RWPE2 (cell line): ENCODE measurements around the gene UBR4.

Experiments
- ATAC-seq: fragments of 200-7000 bp; cut with Tn5 transposase; 3 replicates; pipeline ENCODE4 v1.9.1; 2021; ENCODE audit warnings: low read depth
- DNase-seq: peaks from one replicate; pipeline ENCODE4 v3.0.0-alpha.2; 2020; ENCODE audit warnings: low spot score
- H3K27ac ChIP-seq: fragments of 450-650 bp; 2 replicates; pipeline ENCODE4 v1.5.1; 2017; ENCODE audit warnings: mild to moderate bottlenecking; ENCODE audit not compliant: poor library complexity, severe bottlenecking
- H3K27me3 ChIP-seq: fragments of 250-450 bp; sonication (Bioruptor Pico); 2 replicates; pipeline ENCODE4 v1.5.1; 2021; ENCODE audit warnings: mild to moderate bottlenecking, moderate library complexity; ENCODE audit not compliant: insufficient read depth, poor library complexity, severe bottlenecking
- H3K36me3 ChIP-seq: fragments of 250-450 bp; sonication (Bioruptor Pico); 2 replicates; pipeline ENCODE4 v1.5.1; 2020; ENCODE audit warnings: low read depth, mild to moderate bottlenecking, moderate library complexity
- H3K4me1 ChIP-seq: fragments of 250-450 bp; sonication (Bioruptor Pico); 2 replicates; pipeline ENCODE4 v1.5.1; 2021; ENCODE audit warnings: mild to moderate bottlenecking, moderate library complexity; ENCODE audit not compliant: insufficient read depth, poor library complexity, severe bottlenecking
- H3K4me3 ChIP-seq: fragments of 250-450 bp; sonication (Bioruptor Pico); 2 replicates; pipeline ENCODE4 v1.5.1; 2021; ENCODE audit warnings: mild to moderate bottlenecking, moderate library complexity; ENCODE audit not compliant: severe bottlenecking
- H3K9me3 ChIP-seq: fragments of 250-450 bp; sonication (Bioruptor Pico); 2 replicates; pipeline ENCODE4 v1.5.1; 2021; ENCODE audit warnings: mild to moderate bottlenecking, moderate library complexity; ENCODE audit not compliant: severe bottlenecking
- TF ChIP-seq, protein P1 (sequence below): fragments of 450-650 bp; IDR thresholded peaks from one replicate; pipeline ENCODE4 v1.5.1; 2017; ENCODE audit warnings: mild to moderate bottlenecking, moderate library complexity; ENCODE audit not compliant: poor library complexity, severe bottlenecking

The UBR4 gene

DNA sequence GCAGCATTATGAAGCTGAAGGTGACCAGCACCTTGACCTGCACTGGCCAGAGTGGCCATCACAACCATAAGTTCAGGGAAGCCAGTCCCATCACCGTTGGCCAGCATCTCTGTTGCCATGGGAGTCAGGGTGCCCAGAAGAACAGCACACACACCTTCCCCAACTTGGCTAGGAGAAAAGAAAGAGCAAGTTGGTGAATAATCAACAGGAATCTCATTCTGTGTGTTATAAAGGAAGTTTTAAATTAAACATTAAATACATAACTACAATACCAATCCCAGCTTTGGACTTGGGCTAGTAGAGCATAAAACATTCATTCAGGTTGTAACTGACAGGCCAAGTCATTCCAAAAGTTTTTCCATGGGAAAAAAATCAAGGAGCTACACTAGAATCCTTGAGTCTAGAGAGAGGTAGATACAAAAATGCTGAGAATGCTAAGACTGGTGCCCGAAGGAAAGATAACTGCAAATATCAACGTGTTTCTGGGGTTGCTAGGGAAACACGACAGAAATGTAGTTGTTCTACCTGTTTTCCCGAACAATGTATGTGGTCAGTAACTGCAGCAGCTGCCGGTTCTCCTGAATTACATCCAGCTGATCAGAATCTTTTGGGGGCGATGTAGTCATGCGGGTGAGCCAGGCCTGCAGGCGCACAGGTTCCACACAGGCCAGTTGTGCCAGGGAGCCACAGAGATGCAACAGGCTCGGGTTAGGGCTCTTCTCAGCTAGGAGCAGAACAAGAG is 45.6 kb downstream of the UBR4 start:
- Histone ChIP-seq H3K36me3 (peaks cover 95% of the 10 kb centered on the region), H3K27me3 (no peaks in the 10 kb centered on the region), H3K4me1 (no peaks in the 10 kb centered on the region), H3K4me3 (no peak overlapping the region), H3K9me3 (no peaks in the 10 kb centered on the region), H3K27ac (no peak overlapping the region)
- TF ChIP-seq, protein P1, sequence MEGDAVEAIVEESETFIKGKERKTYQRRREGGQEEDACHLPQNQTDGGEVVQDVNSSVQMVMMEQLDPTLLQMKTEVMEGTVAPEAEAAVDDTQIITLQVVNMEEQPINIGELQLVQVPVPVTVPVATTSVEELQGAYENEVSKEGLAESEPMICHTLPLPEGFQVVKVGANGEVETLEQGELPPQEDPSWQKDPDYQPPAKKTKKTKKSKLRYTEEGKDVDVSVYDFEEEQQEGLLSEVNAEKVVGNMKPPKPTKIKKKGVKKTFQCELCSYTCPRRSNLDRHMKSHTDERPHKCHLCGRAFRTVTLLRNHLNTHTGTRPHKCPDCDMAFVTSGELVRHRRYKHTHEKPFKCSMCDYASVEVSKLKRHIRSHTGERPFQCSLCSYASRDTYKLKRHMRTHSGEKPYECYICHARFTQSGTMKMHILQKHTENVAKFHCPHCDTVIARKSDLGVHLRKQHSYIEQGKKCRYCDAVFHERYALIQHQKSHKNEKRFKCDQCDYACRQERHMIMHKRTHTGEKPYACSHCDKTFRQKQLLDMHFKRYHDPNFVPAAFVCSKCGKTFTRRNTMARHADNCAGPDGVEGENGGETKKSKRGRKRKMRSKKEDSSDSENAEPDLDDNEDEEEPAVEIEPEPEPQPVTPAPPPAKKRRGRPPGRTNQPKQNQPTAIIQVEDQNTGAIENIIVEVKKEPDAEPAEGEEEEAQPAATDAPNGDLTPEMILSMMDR: no peak
- DNase-seq: no peak
- ATAC-seq: no peak

DNA sequence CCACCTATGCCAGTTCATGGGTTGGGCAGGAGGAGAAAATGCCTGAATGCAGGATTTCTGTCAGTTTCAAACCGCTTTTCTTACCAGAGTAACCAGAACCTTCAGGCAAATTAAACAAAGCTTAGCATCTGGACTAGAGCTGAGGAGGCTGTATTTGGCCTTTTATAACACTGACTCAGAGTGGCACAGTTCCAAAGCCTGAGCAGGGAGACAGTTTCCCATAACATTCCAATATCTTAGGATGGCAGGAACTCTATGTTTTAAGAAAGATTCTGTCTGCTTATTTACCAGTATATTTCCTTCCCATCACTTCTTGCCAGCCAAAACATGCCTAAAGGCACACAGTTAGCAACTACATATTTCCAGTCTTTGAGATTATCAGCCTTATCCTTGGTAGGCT is 46.8 kb downstream of the UBR4 start:
- TF ChIP-seq, protein P1: no peak
- Histone ChIP-seq H3K4me3 (no peak overlapping the region), H3K27ac (no peak overlapping the region), H3K36me3 (peaks cover 97% of the 10 kb centered on the region), H3K27me3 (no peaks in the 10 kb centered on the region), H3K4me1 (no peaks in the 10 kb centered on the region), H3K9me3 (no peaks in the 10 kb centered on the region)
- DNase-seq (no peak), ATAC-seq (no peak)

DNA sequence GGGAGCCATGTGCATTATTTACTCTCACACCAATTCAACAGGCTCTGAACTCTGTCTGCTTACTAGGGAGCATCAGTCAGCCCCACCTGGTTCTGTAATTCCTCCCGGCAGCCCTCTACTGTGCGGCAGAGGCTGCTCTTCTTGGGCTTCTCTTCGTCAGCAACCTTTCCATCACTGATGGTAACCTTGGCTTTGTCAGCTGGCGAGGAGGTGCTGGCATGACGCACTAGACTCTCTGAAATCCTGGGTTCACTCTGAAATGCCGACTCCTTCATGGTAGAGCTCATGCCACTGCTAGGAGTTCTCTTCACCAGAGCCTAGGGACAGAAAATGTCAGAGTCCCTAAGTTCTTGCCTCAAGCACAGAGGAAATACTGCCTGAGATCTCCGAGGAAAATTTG is 49.2 kb downstream of the UBR4 start:
- ATAC-seq (no peak), DNase-seq (no peak)
- H3K4me3 ChIP-seq: no peak overlapping the region
- no peak overlapping the region for H3K27ac ChIP-seq
- no peaks in the 10 kb centered on the region for H3K27me3 ChIP-seq
- H3K36me3 ChIP-seq: peaks cover 100% of the 10 kb centered on the region
- H3K9me3 ChIP-seq: no peaks in the 10 kb centered on the region
- TF ChIP-seq, protein P1: no peak
- no peaks in the 10 kb centered on the region for H3K4me1 ChIP-seq

DNA sequence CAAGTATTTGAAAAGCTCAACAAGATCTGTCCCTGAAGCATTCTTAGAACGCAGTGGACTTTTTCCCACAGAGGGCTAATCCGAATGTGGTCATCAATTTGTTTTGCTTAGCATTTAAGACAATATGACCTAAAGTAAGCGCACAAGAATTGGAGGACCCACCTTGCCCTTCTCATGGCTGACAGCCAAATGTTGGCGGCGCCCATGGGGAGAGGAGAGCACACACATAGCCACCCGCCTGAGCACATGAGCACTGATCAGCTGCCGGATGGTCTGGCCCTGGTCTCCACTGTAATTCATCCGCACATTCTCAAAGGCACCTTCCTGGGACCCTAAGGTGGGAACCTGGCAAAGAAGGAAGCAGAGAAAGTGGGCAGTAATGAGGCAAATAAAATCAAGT is 52.4 kb downstream of the UBR4 start:
- Histone ChIP-seq H3K4me1 (no peaks in the 10 kb centered on the region), H3K36me3 (peaks cover 100% of the 10 kb centered on the region), H3K27ac (no peak overlapping the region), H3K27me3 (no peaks in the 10 kb centered on the region), H3K4me3 (no peak overlapping the region), H3K9me3 (no peaks in the 10 kb centered on the region)
- DNase-seq (no peak), ATAC-seq (no peak)
- TF ChIP-seq, protein P1: no peak

DNA sequence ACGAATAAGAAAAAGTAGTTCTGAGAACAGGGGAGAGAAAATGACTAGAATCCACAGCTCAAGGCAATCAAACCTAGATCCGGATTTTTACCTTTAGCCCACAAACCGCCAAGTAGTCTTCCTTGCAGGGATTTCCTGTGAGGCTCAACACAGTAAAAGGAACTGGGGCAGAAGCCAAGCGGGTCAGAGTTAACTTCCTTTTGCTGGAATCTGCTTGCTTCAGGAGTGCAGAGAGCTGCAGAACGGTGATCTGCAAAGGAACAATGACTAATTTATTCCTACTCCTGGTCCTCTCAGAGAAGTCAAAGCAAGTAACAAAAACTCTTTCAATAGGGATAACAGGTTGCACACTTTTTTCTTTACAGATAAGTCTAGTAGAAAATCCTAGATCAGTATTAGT is 53.4 kb downstream of the UBR4 start:
- DNase-seq: no peak
- no peaks in the 10 kb centered on the region for H3K9me3 ChIP-seq
- peak; percentile 45; the same call in 2 of the 3 replicates for ATAC-seq
- H3K27ac ChIP-seq: no peak overlapping the region
- peaks cover 100% of the 10 kb centered on the region for H3K36me3 ChIP-seq
- no peak overlapping the region for H3K4me3 ChIP-seq
- TF ChIP-seq, protein P1: no peak
- no peaks in the 10 kb centered on the region for H3K27me3 ChIP-seq
- no peaks in the 10 kb centered on the region for H3K4me1 ChIP-seq
